SK-N-SH (cell line): ENCODE measurements around the gene PTGER1.

Source experiments
- FOXM1 ChIP-seq: IDR thresholded peaks from 2 replicates; pipeline ENCODE4 v1.4.0; 2012; ENCODE audit warnings: low read depth, mild to moderate bottlenecking
- NFIC ChIP-seq: IDR thresholded peaks from 2 replicates; pipeline ENCODE4 v1.4.0; 2012; ENCODE audit warnings: borderline replicate concordance
- RAD21 ChIP-seq: IDR thresholded peaks from 2 replicates; pipeline ENCODE4 v1.6.1; 2012; ENCODE audit warnings: mild to moderate bottlenecking, low read length
- TAF1 ChIP-seq: IDR thresholded peaks from 2 replicates; pipeline ENCODE4 v1.6.1; 2012; ENCODE audit warnings: low read depth, mild to moderate bottlenecking, low read length, moderate library complexity, borderline replicate concordance
- TCF12 ChIP-seq: IDR thresholded peaks from 2 replicates; pipeline ENCODE4 v1.4.0; 2012
- TF ChIP-seq, protein P1 (sequence below): fragments of 200-600 bp; sonication (generic); IDR thresholded peaks from 2 replicates; pipeline ENCODE4 v1.6.1; 2017; ENCODE audit warnings: antibody characterized with exemption, mild to moderate bottlenecking, moderate library complexity

DNA sequence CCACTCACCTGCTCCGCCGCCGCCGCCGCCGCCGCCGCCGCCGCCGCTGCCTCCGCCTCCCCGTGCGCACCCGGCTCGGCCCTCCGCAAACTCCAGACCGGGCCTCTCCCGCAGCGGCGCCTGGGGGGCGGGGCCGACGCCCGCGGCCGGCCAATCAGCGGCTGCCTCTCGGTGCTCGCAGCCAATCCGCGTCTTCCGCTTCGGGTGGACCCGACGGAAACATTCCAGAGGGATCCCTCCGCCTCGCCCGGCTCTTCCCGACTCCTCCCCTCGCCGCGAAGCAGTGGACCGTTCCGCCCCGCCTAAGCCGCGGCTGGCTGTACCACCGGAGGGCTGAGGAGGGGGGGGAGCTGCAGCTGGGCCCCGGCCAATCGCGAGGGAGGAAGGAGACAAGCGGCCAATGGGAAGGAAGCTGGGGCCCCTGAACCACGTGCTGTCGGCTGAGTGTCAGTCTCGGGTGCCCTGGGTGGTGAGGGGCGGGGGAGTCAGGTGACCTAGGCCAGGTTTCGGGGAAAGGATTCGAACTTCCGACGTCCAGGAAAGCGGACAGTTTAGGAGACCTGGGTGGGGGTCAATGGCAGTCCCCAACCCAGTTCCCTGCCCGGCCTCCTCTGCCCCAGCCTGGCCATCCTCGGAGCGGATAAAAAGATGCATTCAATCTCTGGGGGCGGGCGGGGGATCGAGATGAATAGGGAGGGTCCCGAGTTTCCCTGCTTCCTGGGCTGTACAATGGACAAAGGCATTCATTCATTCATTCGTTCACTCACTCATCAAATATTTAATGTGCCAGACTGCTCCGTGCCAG lies 21.1 kb upstream of the PTGER1 start, which contains the start of gene GIPC1:
- TF ChIP-seq TCF12 (peak; percentile 26; the same call in 1 of the 2 replicates), TAF1 (no peak), FOXM1 (no peak), RAD21 (no peak), NFIC (no peak)
- TF ChIP-seq, protein P1, sequence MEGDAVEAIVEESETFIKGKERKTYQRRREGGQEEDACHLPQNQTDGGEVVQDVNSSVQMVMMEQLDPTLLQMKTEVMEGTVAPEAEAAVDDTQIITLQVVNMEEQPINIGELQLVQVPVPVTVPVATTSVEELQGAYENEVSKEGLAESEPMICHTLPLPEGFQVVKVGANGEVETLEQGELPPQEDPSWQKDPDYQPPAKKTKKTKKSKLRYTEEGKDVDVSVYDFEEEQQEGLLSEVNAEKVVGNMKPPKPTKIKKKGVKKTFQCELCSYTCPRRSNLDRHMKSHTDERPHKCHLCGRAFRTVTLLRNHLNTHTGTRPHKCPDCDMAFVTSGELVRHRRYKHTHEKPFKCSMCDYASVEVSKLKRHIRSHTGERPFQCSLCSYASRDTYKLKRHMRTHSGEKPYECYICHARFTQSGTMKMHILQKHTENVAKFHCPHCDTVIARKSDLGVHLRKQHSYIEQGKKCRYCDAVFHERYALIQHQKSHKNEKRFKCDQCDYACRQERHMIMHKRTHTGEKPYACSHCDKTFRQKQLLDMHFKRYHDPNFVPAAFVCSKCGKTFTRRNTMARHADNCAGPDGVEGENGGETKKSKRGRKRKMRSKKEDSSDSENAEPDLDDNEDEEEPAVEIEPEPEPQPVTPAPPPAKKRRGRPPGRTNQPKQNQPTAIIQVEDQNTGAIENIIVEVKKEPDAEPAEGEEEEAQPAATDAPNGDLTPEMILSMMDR, result no peak
